ENCODE measurements around the gene OSBP2. TPM values are rescaled to one million over a fixed set of nuclear protein-coding genes. Genes with fewer than 3 reads are reported as not detected.

OSBP2 gene
- polyA plus RNA-seq, 3 donors from 2014 or later = 0.19 to 2.4 (median 0.35) TPM

DNA sequence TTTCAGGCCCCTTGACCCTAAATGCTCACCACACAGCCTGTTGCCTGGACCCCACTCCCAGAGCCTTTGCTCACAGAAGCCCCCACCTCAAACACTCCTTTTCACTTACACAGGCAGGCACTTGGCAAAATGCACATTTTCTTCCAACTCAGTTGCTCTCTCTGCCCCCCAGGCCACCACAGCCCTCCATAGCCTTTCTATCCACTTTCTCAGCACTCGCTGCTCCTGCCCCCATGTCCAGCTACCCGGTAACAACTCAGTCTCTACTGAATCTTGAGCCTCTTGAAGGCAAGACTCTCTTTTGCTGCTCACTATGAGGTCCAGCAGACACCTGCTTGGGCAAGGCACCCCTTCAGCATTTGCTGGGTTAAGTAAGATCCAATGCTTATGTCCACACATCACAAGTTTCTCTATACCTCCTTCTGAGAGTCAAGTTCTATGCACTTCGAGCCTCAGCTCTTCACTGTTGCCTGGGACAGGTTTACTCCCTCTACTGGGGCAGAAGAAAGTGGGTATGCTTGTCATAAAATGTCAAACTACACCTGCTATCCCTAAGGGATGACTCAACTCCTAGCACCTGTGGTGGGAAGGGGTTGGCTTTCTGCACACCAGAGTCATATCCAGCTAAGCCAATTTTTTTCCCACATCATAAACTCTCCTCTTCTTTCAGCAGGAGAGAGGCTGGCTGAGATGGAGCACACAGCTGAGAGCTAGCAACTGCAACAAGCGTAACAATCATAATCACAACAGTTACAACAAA is 237.0 kb downstream of the OSBP2 start:
- H3K36me3 Mint-ChIP-seq = peaks cover 31 to 72% (median 47%) of the 10 kb centered on the region in 3 donors

DNA sequence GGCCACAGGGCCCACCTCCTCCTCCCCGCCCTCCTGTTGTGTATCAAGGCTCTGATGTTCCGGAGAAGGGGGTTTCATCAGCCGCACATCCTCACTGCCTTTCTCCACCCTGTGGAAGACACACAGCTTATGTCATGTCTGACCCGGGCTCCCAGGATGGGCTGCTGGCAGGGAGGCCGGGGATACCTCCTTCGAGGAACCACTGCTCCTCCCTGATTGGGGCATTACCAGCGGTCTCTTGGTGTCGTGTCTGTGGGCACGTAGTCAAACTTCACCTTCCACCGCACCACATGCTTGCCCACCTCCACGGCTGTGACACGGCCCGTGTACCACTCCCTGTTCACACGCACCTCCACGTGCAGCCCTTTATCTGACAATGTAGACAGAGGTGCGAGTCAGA is 238.0 kb downstream of the OSBP2 start:
- H3K9me3 Mint-ChIP-seq = no peaks in the 10 kb centered on the region
- no peak for DNase-seq
- no peaks in the 10 kb centered on the region for H3K4me1 Mint-ChIP-seq
- H3K27me3 Mint-ChIP-seq (ENCODE audit: low read depth in 3 of 3) = peaks cover 0 to 4% (median 0%) of the 10 kb centered on the region in 3 donors
- H3K27ac Mint-ChIP-seq = no peak overlapping the region
- H3K36me3 Mint-ChIP-seq = peaks cover 25 to 67% (median 38%) of the 10 kb centered on the region in 3 donors
- no peak overlapping the region for H3K4me3 Mint-ChIP-seq

More for the DNA sequence above, 237.0 kb downstream of the OSBP2 start:
- no peaks in the 10 kb centered on the region for H3K4me1 Mint-ChIP-seq
- peak overlapping the region in 1 of 6 donors; percentile 52 for H3K27ac Mint-ChIP-seq
- DNase-seq = no peak
- H3K27me3 Mint-ChIP-seq (ENCODE audit: low read depth in 3 of 3) = peaks cover 0 to 4% (median 0%) of the 10 kb centered on the region in 3 donors
- H3K9me3 Mint-ChIP-seq = no peaks in the 10 kb centered on the region
- H3K4me3 Mint-ChIP-seq = no peak overlapping the region

DNA sequence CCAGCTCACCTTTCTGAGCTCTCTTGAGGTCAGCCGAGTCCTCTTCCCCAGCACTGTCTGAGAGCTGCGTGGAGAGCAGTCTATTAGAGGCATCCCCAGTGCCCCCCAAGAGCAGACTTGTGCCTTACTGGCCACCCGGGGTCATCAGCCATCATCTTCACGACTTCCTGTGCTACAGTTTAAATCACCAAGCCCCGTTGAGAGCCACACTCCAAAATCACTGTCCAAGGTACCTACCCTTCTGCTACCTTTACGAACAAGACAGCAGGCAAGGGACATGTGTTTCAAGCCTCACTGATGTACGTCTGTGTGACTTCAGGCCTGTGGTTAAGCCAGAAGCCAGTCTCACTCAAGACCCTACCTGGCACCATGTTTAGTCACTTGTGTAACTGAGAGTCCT is 238.8 kb downstream of the OSBP2 start:
- H3K36me3 Mint-ChIP-seq = peaks cover 28 to 70% (median 38%) of the 10 kb centered on the region in 3 donors
- no peaks in the 10 kb centered on the region for H3K9me3 Mint-ChIP-seq
- peaks cover 0 to 4% (median 0%) of the 10 kb centered on the region in 3 donors for H3K27me3 Mint-ChIP-seq (ENCODE audit: low read depth in 3 of 3)
- H3K4me3 Mint-ChIP-seq = no peak overlapping the region
- DNase-seq = no peak
- no peaks in the 10 kb centered on the region for H3K4me1 Mint-ChIP-seq
- H3K27ac Mint-ChIP-seq = no peak overlapping the region

DNA sequence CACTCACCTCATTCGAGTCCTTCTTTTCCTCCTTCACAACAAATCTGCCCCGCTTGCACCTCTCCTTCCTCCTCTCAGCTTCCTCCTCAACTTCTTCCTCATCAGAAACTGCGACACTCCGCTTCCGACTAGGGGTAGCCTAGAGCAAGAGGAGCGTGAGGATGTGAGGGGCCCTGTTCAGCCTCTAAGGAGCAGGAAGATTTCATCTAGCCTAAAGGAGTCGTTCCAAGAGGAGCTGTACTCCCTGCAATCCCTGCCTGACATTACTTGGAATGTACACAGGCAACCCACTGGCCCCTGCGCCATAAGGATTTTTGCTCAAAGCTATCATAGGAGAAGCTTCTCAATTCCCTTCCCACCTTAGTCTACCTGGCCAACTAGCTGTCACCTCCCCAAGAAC is 239.4 kb downstream of the OSBP2 start:
- peaks cover 29 to 72% (median 42%) of the 10 kb centered on the region in 3 donors for H3K36me3 Mint-ChIP-seq
- peaks cover 0 to 2% of the 10 kb centered on the region in 2 donors for H3K4me1 Mint-ChIP-seq
- no peaks in the 10 kb centered on the region for H3K9me3 Mint-ChIP-seq
- H3K4me3 Mint-ChIP-seq = no peak overlapping the region
- H3K27ac Mint-ChIP-seq = no peak overlapping the region
- H3K27me3 Mint-ChIP-seq (ENCODE audit: low read depth in 3 of 3) = peaks cover 0 to 4% (median 0%) of the 10 kb centered on the region in 3 donors
- no peak for DNase-seq

DNA sequence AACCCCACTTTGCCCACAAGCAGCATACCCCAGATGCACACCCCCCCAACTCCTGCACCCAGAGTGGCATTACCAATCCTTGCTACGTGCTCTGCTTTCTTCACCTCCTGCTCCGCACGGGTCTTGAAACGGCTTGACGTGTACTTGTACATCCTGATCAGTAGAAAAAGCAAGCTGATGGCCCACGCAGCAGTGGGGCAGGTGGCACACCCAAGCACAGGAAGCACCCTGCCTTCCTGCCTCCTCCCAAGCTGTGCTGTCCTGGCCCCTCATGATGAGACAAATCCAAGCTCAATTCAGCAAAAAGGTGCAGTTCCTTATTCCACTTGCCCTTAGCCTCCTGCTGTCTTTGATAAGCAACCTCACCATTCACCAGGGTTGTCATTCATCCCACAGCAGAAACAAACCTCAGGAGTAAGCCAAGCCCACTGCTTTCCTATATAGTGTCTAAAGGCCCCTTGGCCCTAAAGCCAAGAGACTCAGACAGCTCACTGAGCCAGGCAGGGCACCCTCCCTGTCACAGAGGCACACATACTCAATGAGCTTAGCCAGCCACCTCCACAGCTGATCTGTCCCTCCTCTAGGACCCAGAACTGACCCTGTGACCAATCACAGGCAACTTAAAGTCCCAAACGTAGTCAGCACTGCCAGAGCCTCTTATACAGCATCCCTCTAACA is 246.2 kb downstream of the OSBP2 start:
- peak overlapping the region; percentile 47 to 80 (median 75) for H3K27ac Mint-ChIP-seq
- H3K27me3 Mint-ChIP-seq (ENCODE audit: low read depth in 3 of 3) = no peaks in the 10 kb centered on the region
- H3K9me3 Mint-ChIP-seq = no peaks in the 10 kb centered on the region
- peaks cover 44 to 66% (median 49%) of the 10 kb centered on the region in 3 donors for H3K36me3 Mint-ChIP-seq
- H3K4me1 Mint-ChIP-seq = peaks cover 34 to 51% of the 10 kb centered on the region in 2 donors
- peak overlapping the region in 4 of 5 donors; percentile 7 to 71 (median 44) for H3K4me3 Mint-ChIP-seq
- no peak for DNase-seq

DNA sequence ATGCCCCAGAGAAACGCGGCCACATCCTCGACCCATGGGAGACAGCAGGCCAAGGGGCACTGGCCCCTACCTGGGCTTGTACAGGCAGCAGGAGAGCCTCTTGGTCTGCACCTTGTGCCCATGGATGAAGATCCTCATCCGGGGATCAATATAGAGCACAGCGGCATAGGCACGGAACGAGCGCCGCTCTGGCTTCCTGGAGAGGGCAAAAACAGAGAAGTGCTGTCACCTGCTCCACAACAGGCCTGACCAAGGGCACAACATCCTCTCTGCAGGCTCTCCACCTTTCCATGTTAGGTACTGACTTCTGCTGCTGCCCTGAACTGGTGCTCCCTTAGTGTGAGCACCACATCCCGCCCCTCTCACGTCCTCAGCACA is 246.7 kb downstream of the OSBP2 start:
- no peaks in the 10 kb centered on the region for H3K9me3 Mint-ChIP-seq
- peaks cover 34 to 51% of the 10 kb centered on the region in 2 donors for H3K4me1 Mint-ChIP-seq
- H3K36me3 Mint-ChIP-seq = peaks cover 49 to 66% (median 49%) of the 10 kb centered on the region in 3 donors
- no peak for DNase-seq
- peak overlapping the region; percentile 9 to 80 (median 62) for H3K27ac Mint-ChIP-seq
- no peaks in the 10 kb centered on the region for H3K27me3 Mint-ChIP-seq (ENCODE audit: low read depth in 3 of 3)
- H3K4me3 Mint-ChIP-seq = peak overlapping the region in 2 of 5 donors; percentile 1 to 38

DNA sequence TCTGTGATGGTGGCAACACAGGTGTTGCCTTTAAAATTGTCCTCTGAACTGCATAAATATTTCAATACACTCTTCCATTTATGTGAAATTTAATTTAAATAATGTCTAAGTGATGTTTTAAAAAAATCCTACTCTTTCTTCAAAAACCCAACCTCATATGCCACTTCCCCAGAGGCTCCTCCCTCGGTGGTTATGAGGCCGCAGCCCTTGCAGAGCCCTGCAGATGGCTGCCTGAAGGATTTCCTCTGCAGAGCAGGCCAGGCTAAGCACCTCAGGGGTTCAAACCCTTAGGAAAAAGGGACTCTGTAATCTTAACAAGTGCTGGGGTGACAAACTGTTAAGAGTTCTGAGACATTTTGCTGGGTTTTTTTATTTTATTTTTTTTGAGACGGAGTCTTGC is 248.7 kb downstream of the OSBP2 start:
- DNase-seq = peak; percentile 36 to 49 (median 48)
- H3K36me3 Mint-ChIP-seq = peaks cover 42 to 60% (median 52%) of the 10 kb centered on the region in 3 donors
- no peaks in the 10 kb centered on the region for H3K27me3 Mint-ChIP-seq (ENCODE audit: low read depth in 3 of 3)
- H3K4me1 Mint-ChIP-seq = peaks cover 34 to 51% of the 10 kb centered on the region in 2 donors
- H3K4me3 Mint-ChIP-seq = peak overlapping the region; percentile 26 to 61 (median 54)
- H3K27ac Mint-ChIP-seq = peak overlapping the region in 5 of 6 donors; percentile 30 to 83 (median 41)
- no peaks in the 10 kb centered on the region for H3K9me3 Mint-ChIP-seq

DNA sequence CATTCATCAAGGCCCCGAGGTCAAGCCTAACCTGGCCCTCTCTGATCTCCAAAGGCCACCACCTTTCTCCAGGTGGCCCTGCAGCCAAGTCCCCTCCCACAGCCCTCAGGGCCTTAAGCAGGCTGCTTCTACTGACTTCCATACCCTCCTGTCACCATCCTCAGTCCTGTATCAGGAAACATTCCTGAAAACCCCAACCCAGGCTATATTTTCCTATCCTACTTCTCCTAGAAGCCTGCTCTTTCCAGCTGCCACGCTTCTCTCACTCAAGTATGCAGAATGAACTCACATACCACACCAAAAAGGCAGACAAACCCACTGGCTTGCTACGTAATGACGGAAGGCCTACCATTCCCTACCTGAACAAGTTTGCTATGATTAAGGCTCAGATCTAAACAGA is 250.3 kb downstream of the OSBP2 start:
- peaks cover 33 to 45% of the 10 kb centered on the region in 2 donors for H3K4me1 Mint-ChIP-seq
- H3K36me3 Mint-ChIP-seq = peaks cover 44 to 56% (median 49%) of the 10 kb centered on the region in 3 donors
- no peaks in the 10 kb centered on the region for H3K27me3 Mint-ChIP-seq (ENCODE audit: low read depth in 3 of 3)
- DNase-seq = no peak
- H3K9me3 Mint-ChIP-seq = no peaks in the 10 kb centered on the region
- H3K27ac Mint-ChIP-seq = peak overlapping the region in 1 of 6 donors; percentile 6
- H3K4me3 Mint-ChIP-seq = no peak overlapping the region

DNA sequence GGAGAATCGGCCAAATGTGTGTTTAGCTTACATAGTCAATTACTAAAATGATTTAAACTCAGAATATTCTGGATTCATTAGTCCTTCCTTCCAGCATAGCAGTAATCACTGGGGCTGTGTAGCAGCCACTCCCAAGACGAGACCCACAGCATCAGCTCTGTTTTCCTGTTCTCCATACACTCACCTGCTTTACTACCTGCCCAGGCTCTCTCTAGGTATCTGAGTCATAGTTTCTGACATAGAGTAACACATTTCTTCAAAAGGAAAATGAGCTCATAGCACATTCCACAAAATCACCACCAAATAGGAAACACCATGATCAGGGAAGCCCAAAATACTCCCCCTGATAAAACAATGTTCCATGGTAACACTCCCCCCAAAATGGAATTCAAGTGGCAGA is 251.0 kb downstream of the OSBP2 start:
- peaks cover 26 to 38% of the 10 kb centered on the region in 2 donors for H3K4me1 Mint-ChIP-seq
- no peak for DNase-seq
- H3K27ac Mint-ChIP-seq = peak overlapping the region in 1 of 6 donors; percentile 41
- H3K36me3 Mint-ChIP-seq = peaks cover 45 to 57% (median 51%) of the 10 kb centered on the region in 3 donors
- no peaks in the 10 kb centered on the region for H3K27me3 Mint-ChIP-seq (ENCODE audit: low read depth in 3 of 3)
- no peaks in the 10 kb centered on the region for H3K9me3 Mint-ChIP-seq
- no peak overlapping the region for H3K4me3 Mint-ChIP-seq

DNA sequence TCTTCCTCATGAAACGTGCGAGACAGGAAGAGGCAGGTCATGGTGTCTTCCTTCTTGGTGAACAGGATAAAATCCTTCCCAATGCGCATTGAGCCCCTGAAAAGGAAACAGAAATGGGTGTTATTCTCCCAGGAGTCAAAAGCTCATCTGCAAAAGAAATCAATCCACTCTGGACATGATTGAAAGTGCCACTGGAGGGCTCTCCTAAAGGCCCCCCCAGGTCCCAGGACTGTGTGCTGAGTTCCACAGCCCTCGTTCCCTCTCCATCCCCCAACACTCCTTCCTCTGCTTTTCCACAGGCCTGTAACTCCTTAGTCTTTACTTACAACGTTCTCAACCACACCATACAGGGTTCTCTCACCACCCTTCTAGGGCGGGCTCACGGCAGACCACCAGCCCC is 251.7 kb downstream of the OSBP2 start:
- H3K36me3 Mint-ChIP-seq = peaks cover 42 to 52% (median 47%) of the 10 kb centered on the region in 3 donors
- H3K27ac Mint-ChIP-seq = peak overlapping the region in 3 of 6 donors; percentile 3 to 45 (median 44)
- H3K27me3 Mint-ChIP-seq (ENCODE audit: low read depth in 3 of 3) = no peaks in the 10 kb centered on the region
- H3K4me1 Mint-ChIP-seq = peaks cover 20 to 31% of the 10 kb centered on the region in 2 donors
- DNase-seq = no peak
- H3K4me3 Mint-ChIP-seq = no peak overlapping the region
- H3K9me3 Mint-ChIP-seq = no peaks in the 10 kb centered on the region

DNA sequence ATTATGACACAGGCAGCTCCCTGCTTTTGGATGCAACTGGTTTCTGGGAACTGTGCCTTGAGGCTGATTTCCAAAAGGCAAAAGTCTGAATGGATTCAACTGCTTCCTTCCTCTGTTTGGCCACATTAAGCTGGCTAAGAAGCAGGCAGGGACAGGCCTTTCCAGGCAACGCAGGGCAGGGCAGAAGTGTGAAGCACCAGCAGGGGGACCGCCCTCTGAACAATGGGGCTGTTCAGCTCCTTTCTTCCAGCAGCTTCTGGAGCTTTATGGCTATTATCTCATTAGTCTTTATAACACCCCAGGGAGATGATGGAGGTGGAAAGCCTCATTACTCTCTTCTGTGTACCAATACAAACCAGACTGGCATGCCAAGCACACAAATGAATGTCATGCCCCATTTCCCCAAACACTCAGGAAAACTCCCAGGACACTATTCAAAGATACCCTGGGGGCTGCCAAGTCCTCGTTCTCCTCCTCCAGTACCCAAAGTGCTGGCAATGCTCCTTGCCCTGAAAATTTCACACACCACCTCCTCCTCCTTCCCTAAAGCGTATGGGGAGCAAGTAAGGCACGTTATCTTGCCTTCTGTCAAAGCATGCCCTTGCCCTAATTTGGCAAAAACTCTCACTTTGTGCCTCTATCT is 252.6 kb downstream of the OSBP2 start:
- H3K27me3 Mint-ChIP-seq (ENCODE audit: low read depth in 3 of 3) = no peaks in the 10 kb centered on the region
- H3K27ac Mint-ChIP-seq = no peak overlapping the region
- H3K36me3 Mint-ChIP-seq = peaks cover 35 to 44% (median 40%) of the 10 kb centered on the region in 3 donors
- no peak for DNase-seq
- H3K4me3 Mint-ChIP-seq = no peak overlapping the region
- H3K9me3 Mint-ChIP-seq = no peaks in the 10 kb centered on the region
- H3K4me1 Mint-ChIP-seq = peaks cover 14 to 24% of the 10 kb centered on the region in 2 donors

DNA sequence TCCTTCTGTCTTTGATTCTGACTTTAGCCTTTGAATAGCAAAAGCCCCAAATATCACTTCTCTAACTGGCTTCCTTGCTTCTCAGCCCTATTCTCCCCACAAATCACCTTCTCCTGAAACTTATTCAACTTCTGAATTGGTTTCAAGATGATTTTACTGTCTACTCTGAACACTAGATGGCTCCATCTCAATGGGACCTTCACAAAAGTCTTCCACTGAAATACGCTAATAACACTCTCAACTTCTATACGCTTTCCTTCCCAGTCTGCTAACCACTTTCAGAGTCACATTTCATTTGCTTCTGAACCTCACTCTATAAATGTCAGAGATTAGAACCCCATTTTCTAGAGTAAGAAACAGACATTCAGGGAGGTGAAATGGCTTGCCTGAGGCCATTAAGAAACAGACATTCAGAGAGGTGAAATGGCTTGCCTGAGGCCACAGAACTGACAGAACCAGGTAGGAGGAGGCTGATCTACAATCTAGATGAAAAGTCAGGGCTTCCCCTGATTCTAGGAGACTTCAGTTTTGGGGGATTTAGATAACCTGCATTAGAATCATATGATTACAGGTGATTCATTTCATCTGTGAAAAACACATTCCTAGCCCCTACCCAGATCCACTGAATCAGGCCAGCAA is 253.3 kb downstream of the OSBP2 start:
- no peak overlapping the region for H3K27ac Mint-ChIP-seq
- H3K36me3 Mint-ChIP-seq = peaks cover 38 to 47% (median 40%) of the 10 kb centered on the region in 3 donors
- H3K4me3 Mint-ChIP-seq = no peak overlapping the region

DNA sequence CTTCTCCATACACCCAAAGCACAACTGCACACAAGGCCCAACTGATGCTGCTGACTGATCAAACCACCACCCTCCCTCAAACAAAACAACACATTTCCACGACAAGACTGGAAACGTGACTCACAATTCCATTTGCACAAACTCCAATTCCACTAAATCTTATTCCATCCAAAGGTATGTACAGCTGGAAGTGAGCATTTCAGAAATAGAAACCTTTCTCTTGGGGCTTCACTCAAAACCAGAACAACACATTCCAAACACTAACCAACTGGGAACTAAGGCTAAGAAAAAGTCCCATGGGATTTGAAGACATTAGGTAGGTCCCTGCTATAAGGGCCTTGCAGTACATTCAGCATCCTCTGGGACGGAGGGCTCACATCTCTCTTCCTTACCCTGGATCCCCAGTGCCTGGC is 254.3 kb downstream of the OSBP2 start:
- no peaks in the 10 kb centered on the region for H3K9me3 Mint-ChIP-seq
- peaks cover 40 to 51% (median 44%) of the 10 kb centered on the region in 3 donors for H3K36me3 Mint-ChIP-seq
- no peak overlapping the region for H3K4me3 Mint-ChIP-seq
- no peak for DNase-seq
- H3K27me3 Mint-ChIP-seq (ENCODE audit: low read depth in 3 of 3) = no peaks in the 10 kb centered on the region
- H3K27ac Mint-ChIP-seq = no peak overlapping the region
- H3K4me1 Mint-ChIP-seq = peaks cover 5 to 14% of the 10 kb centered on the region in 2 donors

More for the DNA sequence above, 253.3 kb downstream of the OSBP2 start:
- H3K9me3 Mint-ChIP-seq = no peaks in the 10 kb centered on the region
- DNase-seq = peak in 2 of 3 donors; percentile 9 to 22
- H3K4me1 Mint-ChIP-seq = peaks cover 14 to 24% of the 10 kb centered on the region in 2 donors
- H3K27me3 Mint-ChIP-seq (ENCODE audit: low read depth in 3 of 3) = no peaks in the 10 kb centered on the region

All from immature natural killer cell (primary cell).